Loucy (cell line): ENCODE data around the gene CRYBB2.

Source experiments
- CTCF ChIP-seq: fragments of 200-600 bp; sonication (generic); conservative IDR thresholded peaks from 2 replicates; pipeline ENCODE4 v1.5.1; 2014; ENCODE audit warnings: mild to moderate bottlenecking, antibody characterized with exemption, low read length
- EZH2phosphoT487 ChIP-seq: fragments of 200-600 bp; IDR thresholded peaks from 2 replicates; pipeline ENCODE4 v1.6.1; 2018; ENCODE audit warnings: antibody characterized with exemption, mild to moderate bottlenecking, moderate library complexity, borderline replicate concordance

GRCh38 chr22:25196326-25196725 lies 23.1 kb upstream of the CRYBB2 start:
- TF ChIP-seq CTCF (no peak), EZH2phosphoT487 (no peak)
